NCI-H510A treated with DMSO at 0.1 percent for 48 hours (cell line): Measurements from ENCODE around the gene GABBR2.
"Not testable (repeated sequence)": the region's sequence is repeated elsewhere in the genome, so short reads cannot be mapped to it uniquely, and the experiment has no call there.

Source experiments
- DNase-seq: peaks from one replicate; lab custom pipeline; 2025; lab: John Stamatoyannopoulos, UW

Gene GABBR2

GRCh38 chr9:98686961-98687855, 21.5 kb downstream of the GABBR2 start:
- no peak for DNase-seq

GRCh38 chr9:98684816-98685215, 23.9 kb downstream of the GABBR2 start:
- DNase-seq: not testable (repeated sequence)

- no peak for DNase-seq
Observed at GRCh38 chr9:98678244-98678842, 30.4 kb downstream of the GABBR2 start.

GRCh38 chr9:98673681-98674080, 35.1 kb downstream of the GABBR2 start:
- no peak for DNase-seq

DNA sequence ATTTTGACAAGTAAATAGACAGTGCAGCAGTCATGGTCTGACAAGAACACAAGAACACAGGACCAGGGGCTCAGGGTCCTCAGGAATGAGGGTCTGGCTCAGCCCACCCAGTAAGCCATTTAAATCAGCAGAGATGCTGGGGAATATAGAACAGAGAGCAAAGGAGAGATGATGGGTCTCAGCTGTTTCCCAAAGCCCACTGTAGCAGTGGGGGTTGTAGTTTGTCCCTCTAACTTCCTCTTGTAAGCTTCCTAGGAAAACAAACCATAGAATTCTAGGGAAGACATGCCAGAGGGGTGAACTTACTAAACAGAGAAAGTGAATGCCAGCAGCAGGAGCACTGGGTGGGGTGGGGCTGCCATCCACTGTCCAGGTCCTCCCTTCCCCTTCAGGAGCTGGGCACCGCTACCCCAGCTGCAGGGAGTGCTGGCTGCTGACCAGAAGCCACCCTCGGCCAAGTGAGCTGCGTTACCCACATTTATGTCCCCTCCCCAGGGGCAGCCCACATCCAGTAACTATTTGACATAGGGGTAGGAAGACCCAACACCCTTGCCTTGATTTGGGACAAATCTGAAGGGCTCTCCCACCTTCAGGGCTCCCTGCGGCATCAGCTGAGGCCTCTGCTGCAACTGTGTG, 41.6 kb downstream of the GABBR2 start:
- DNase-seq: no peak

DNA sequence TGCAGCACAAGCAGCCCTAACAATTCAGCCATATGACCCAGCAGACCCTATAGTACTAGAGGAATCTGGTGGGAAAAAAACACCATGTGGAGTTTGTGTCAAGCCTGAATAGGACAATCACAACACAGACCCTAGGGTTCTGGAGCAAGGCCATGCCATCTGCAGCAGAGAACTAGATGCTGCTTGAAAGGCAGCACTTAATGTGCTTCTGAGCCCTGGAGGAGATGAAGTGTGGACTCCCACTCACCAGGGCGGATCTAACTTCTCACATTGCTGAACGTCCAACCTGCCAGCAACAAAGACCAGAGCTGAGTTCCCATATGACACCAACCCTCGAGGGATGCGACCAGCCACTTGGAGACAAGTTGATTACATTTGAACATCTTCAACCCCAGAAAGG, 43.2 kb downstream of the GABBR2 start:
- no peak for DNase-seq

GRCh38 chr9:98660541-98660940, 48.2 kb downstream of the GABBR2 start:
- no peak for DNase-seq

DNA sequence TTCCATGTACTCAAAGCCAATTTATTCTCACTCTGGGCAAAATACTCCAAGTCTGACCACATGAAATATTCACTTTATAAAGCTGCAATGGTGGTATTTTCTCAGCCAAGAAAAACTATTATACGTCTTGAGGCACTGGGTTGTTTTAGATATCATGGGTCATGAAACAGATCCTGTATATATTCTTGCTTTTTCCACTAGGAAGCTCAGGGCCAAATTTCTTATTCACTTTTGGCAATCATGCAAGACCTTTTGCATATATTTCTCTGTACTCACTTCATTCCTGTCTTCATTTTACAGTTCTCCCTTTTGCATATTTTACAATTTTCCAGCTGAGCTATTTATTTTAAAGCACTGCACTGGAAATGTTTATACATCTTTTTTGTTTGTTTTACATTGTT, 49.8 kb downstream of the GABBR2 start:
- no peak for DNase-seq

DNA sequence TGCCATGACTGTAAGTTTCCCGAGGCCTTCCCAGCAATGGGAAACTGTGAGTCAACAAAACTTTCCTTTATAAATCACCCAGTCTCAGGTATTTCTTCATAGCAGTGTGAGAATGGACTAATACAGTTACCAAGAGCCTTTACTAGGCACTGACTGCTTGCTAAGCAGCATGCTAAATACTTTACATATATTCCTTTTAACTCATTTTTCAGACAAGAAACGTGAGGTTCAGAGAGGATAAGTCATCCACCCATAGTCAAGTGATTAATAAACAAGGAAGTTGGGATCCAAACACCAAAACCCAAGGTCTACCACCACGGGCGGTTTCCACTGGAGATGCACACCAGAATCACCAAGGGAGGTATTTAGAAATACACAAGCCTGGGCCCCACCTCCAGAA, 50.8 kb downstream of the GABBR2 start:
- no peak for DNase-seq

GRCh38 chr9:98656511-98656910, 52.2 kb downstream of the GABBR2 start:
- DNase-seq: no peak

DNA sequence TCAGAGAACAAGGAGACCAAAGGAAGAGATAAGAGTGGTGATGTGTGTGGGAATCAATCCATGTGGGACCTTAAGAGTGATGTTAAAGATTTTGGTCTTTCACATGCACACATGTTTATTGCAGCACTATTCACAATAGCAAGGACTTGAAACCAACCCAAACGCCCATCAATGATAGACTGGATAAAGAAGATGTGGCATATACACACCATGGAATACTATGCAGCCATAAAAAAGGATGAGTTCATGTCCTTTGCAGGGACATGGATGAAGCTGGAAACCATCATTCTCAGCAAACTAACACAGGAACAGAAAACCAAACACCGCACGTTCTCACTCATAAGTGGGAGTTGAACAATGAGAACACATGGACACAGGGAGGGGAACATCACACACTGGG, 53.3 kb downstream of the GABBR2 start:
- DNase-seq: not testable (repeated sequence)

DNA sequence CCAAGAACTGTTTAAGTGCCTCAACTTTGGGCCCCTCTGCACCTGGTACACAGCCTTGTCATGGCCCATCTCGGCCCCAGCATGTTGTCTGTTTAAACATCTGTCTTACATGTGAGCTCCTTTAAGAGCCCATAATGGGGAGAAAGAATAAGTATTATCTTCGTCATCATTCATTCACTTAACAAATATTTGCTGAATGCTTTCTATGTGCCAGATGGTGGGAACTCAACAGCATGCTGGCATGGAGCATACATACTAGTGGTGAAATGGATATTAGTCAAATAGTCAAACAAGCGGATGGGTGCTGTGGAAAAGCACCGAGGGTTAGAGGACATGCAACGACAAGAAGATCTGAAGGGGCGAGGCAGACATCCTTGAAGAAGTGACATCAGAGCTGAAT, 54.5 kb downstream of the GABBR2 start:
- peak; percentile 80 for DNase-seq

DNA sequence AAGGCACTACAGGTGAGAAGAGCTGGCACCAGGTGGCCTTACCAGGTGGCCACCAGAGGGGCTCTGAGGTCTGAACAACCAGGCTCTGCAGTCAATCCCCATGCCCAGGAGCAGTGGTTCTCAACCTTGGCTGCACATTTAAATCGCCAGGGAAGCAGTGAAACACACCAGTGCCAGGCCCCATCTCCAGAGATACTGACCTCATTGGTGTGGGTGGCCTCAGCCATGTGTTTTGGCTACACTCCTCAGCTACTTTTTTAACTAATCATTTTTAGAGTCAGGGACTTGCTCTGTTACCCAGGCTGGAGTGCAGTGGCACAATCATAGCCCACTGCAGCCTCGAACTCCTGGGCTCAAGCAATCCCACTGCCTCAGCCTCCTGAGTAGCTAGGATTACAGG, 56.0 kb downstream of the GABBR2 start:
- DNase-seq: no peak

DNA sequence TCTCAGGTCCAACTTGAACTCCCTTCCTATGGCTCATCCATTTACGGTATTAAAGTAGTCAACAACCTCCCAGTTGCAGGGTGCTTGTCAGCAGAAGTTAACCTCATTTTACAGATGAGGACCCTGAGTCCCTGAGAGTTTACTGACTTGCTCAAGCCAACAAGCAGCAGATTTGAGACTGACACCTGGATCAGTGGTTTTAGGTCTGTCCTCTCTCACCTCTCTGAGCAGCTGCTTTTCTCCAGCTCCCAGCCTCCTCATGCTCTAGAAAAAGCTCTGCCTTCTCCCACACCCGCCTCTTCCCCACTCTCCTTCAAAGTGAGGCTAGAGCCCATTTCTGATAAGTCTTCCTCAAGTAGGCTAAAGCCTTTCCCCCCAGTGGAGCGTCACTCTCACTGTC, 56.4 kb downstream of the GABBR2 start:
- no peak for DNase-seq

DNA sequence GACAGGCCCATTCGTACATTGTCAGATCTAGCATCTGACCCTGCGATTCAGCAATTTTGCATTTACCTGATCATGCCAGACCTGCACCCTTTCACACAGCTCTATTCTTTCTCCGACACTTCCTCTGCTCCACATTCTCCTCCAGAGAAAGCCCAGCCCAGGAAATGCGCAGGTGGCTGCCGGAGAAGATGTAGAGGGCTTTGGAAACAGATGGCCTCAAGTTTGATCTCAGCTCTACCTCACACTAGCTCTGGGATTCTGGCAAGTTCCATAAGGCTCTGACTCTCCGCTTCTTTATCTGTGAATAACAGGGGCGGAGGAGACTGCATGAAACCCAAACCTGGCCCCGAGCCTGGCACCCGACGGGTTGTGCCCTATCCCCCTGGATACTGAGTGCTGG, 61.5 kb downstream of the GABBR2 start:
- no peak for DNase-seq

GRCh38 chr9:98644011-98644410, 64.7 kb downstream of the GABBR2 start:
- DNase-seq: no peak

- DNase-seq: no peak
Observed at GRCh38 chr9:98642661-98643312, 65.9 kb downstream of the GABBR2 start.

GRCh38 chr9:98641695-98642094, 67.0 kb downstream of the GABBR2 start:
- DNase-seq: no peak

GRCh38 chr9:98640394-98640793, 68.3 kb downstream of the GABBR2 start:
- DNase-seq: no peak

GRCh38 chr9:98639133-98639532, 69.6 kb downstream of the GABBR2 start:
- no peak for DNase-seq

DNA sequence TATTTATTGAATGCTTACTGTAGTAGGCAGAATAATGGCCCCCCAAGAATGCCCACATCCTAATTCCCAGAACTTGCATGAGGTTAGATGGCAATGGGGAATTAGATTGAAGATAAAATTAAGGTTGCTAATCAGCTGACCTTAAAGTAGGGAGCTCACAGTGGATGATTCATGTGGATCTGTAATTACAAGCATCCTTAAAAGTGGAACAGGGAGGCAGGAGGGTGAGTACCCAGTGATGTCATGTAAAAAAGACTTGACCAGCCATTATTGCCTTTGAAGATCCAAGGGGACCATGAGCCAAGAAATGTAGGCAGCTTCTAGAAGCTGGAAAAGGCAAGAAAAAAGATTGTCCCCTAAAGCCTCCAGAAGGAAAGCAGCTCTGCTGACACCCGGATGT, 71.4 kb downstream of the GABBR2 start:
- no peak for DNase-seq

GRCh38 chr9:98635374-98635773, 73.4 kb downstream of the GABBR2 start:
- DNase-seq: no peak
